K562 (cell line): ENCODE data around the gene SLC22A15.

Experiments
- CTCF ChIP-seq, 3 experiments: IDR thresholded peaks in 2 of 3; conservative IDR thresholded peaks in 1 of 3; 2 replicates each; pipeline ENCODE4 v1.5.1; 2011 to 2012; ENCODE audit warnings: low read length in 3 of 3, mild to moderate bottlenecking in 3 of 3, control low read depth in 2 of 3, improper control_type of control experiment in 1 of 3, inconsistent platforms in 1 of 3, low read depth in 1 of 3, mixed read lengths in 1 of 3, moderate library complexity in 1 of 3; ENCODE audit not compliant: insufficient read depth in 2 of 3
- FOSL1 ChIP-seq: fragments of 200-800 bp; sonication (Bioruptor generic); conservative IDR thresholded peaks from 2 replicates; pipeline ENCODE4 v1.6.1; 2016; ENCODE audit warnings: missing genetic modification characterization, missing compliant biosample characterization
- KLF13 ChIP-seq: fragments of 450-650 bp; IDR thresholded peaks from 2 replicates; pipeline ENCODE4 v1.6.1; 2016; ENCODE audit warnings: missing genetic modification characterization, low read depth, mild to moderate bottlenecking, missing compliant biosample characterization, moderate library complexity, borderline replicate concordance
- MTA1 ChIP-seq: fragments of 450-650 bp; IDR thresholded peaks from 2 replicates; pipeline ENCODE4 v1.6.1; 2017; ENCODE audit warnings: borderline replicate concordance
- MXI1 ChIP-seq: IDR thresholded peaks from 2 replicates; pipeline ENCODE4 v1.6.1; 2011; ENCODE audit warnings: low read depth, mild to moderate bottlenecking, improper control_type of control experiment, low read length
- POLR2A ChIP-seq: fragments of 450-650 bp; conservative IDR thresholded peaks from 2 replicates; pipeline ENCODE4 v1.6.1; 2016
- REST ChIP-seq, 2 experiments: fragments of 450-650 bp; formaldehyde crosslinking in 1 of 2; IDR thresholded peaks; 2 replicates each; pipeline versions ENCODE4 v1.4.0 to v1.6.1; 2014 to 2020; ENCODE audit warnings: mild to moderate bottlenecking in 2 of 2, borderline replicate concordance in 1 of 2, low read depth in 1 of 2
- STAT6 ChIP-seq: sonication (generic); formaldehyde crosslinking; IDR thresholded peaks from 2 replicates; pipeline ENCODE4 v1.8.1; 2023; ENCODE audit warnings: mild to moderate bottlenecking, missing genetic modification reagents
- THAP12 ChIP-seq: fragments of 250-450 bp; sonication (Bioruptor Pico); IDR thresholded peaks from 2 replicates; pipeline ENCODE4 v1.9.0; 2021; ENCODE audit warnings: mild to moderate bottlenecking, inconsistent platforms
- ZKSCAN1 ChIP-seq: fragments of 150-350 bp; IDR thresholded peaks from 2 replicates; pipeline ENCODE4 v1.6.1; 2016; ENCODE audit warnings: low read depth, low read length
- TF ChIP-seq, protein P1 (sequence below): sonication (generic); formaldehyde crosslinking; IDR thresholded peaks from 2 replicates; pipeline ENCODE4 v1.9.0; 2022; ENCODE audit warnings: mild to moderate bottlenecking, missing genetic modification reagents
- TF ChIP-seq, protein P2 (sequence below): sonication (generic); formaldehyde crosslinking; IDR thresholded peaks from 2 replicates; pipeline ENCODE4 v1.8.1; 2023; ENCODE audit warnings: mild to moderate bottlenecking, missing genetic modification reagents

DNA sequence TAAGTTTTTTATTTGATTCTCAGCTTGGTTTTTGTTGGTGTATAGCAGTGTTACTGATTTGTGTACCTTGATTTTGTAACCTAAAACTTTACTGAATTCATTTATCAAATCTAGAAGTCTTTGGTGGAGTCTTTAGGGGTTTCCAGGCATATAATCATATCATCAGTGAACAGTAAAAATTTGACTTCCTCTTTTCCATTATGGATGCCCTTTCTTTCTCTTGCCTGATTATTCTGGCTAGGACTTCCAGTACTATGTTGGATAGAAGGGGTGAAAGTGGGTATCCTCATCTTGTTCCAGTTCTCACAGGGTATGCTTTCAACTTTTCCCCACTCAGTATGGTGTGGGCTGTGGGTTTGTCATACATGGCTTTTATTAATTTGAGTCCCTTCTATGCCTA lies 111.3 kb downstream of the SLC22A15 start:
- TF ChIP-seq KLF13: no peak
- no peak for TF ChIP-seq STAT6 (CRISPR knock-in tag)
- TF ChIP-seq, protein P1, sequence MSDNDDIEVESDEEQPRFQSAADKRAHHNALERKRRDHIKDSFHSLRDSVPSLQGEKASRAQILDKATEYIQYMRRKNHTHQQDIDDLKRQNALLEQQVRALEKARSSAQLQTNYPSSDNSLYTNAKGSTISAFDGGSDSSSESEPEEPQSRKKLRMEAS (CRISPR knock-in tag): no peak
- TF ChIP-seq REST (IDR thresholded peaks at IDR 0.05; ENCODE audit: borderline replicate concordance): no peak
- no peak for TF ChIP-seq REST (CRISPR knock-in tag; IDR thresholded peaks at IDR 0.05; ENCODE audit: low read depth)
- no peak for TF ChIP-seq THAP12 (CRISPR knock-in tag)
- TF ChIP-seq CTCF (IDR thresholded peaks at IDR 0.05 in 2 of 3, conservative IDR thresholded peaks at IDR 0.05 in 1 of 3; ENCODE audit: insufficient read depth in 2 of 3, low read depth in 1 of 3, low read length in 3 of 3): no peak
- TF ChIP-seq MXI1: no peak
- TF ChIP-seq MTA1: no peak
- TF ChIP-seq FOSL1 (tag): no peak
- TF ChIP-seq, protein P2, sequence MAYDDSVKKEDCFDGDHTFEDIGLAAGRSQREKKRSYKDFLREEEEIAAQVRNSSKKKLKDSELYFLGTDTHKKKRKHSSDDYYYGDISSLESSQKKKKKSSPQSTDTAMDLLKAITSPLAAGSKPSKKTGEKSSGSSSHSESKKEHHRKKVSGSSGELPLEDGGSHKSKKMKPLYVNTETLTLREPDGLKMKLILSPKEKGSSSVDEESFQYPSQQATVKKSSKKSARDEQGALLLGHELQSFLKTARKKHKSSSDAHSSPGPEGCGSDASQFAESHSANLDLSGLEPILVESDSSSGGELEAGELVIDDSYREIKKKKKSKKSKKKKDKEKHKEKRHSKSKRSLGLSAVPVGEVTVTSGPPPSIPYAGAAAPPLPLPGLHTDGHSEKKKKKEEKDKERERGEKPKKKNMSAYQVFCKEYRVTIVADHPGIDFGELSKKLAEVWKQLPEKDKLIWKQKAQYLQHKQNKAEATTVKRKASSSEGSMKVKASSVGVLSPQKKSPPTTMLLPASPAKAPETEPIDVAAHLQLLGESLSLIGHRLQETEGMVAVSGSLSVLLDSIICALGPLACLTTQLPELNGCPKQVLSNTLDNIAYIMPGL (CRISPR knock-in tag): no peak
- TF ChIP-seq ZKSCAN1: no peak
- no peak for TF ChIP-seq POLR2A
